HepG2 (cell line): ENCODE measurements around the gene DHX16. TPM values are rescaled to one million over a fixed set of nuclear protein-coding genes. Genes with fewer than 3 reads are reported as not detected.

Experiments
- CCAR2 ChIP-seq: fragments of 200-400 bp; formaldehyde crosslinking; optimal IDR thresholded peaks from 2 replicates; pipeline ENCODE3; 2018; ENCODE audit warnings: low read depth, mild to moderate bottlenecking, low read length, moderate library complexity
- EED ChIP-seq: sonication (generic); formaldehyde crosslinking; IDR thresholded peaks from 2 replicates; pipeline ENCODE4 v1.5.0; 2020; ENCODE audit warnings: mild to moderate bottlenecking, missing genetic modification reagents
- HNRNPH1 ChIP-seq: fragments of 200-400 bp; formaldehyde crosslinking; optimal IDR thresholded peaks from 2 replicates; pipeline ENCODE3; 2017; ENCODE audit warnings: mild to moderate bottlenecking, low read depth, low read length
- IKZF4 ChIP-seq: sonication (generic); formaldehyde crosslinking; IDR thresholded peaks from 2 replicates; pipeline ENCODE4 v1.5.1; 2020; ENCODE audit warnings: borderline replicate concordance, mild to moderate bottlenecking, low read depth, missing genetic modification reagents; ENCODE audit errors: not compliant biosample characterization
- KDM1A ChIP-seq: IDR thresholded peaks from 2 replicates; pipeline ENCODE4 v1.6.1; 2016; ENCODE audit warnings: missing compliant biosample characterization
- NFATC3 ChIP-seq: sonication (generic); formaldehyde crosslinking; IDR thresholded peaks from 2 replicates; pipeline ENCODE4 v1.5.1; 2020; ENCODE audit warnings: mild to moderate bottlenecking, missing genetic modification reagents
- NFKB2 ChIP-seq: sonication (generic); formaldehyde crosslinking; IDR thresholded peaks from 2 replicates; pipeline ENCODE4 v1.4.0; 2020; ENCODE audit warnings: missing genetic modification reagents, borderline replicate concordance
- NPAS2 ChIP-seq: sonication (generic); formaldehyde crosslinking; IDR thresholded peaks from 2 replicates; pipeline ENCODE4 v1.8.0; 2022; ENCODE audit warnings: mild to moderate bottlenecking, missing genetic modification reagents, borderline replicate concordance
- PHF21A ChIP-seq: sonication (generic); formaldehyde crosslinking; IDR thresholded peaks from 2 replicates; pipeline ENCODE4 v1.5.0; 2020; ENCODE audit warnings: mild to moderate bottlenecking, missing genetic modification reagents
- SRY ChIP-seq: sonication (generic); formaldehyde crosslinking; IDR thresholded peaks from 2 replicates; pipeline ENCODE4 v1.8.0; 2022; ENCODE audit warnings: mild to moderate bottlenecking, missing genetic modification reagents
- WIZ ChIP-seq: sonication (generic); formaldehyde crosslinking; IDR thresholded peaks from 2 replicates; pipeline ENCODE4 v1.5.1; 2020; ENCODE audit warnings: mild to moderate bottlenecking, missing genetic modification reagents
- ZEB1 ChIP-seq: IDR thresholded peaks from 2 replicates; pipeline ENCODE4 v1.6.1; 2012; ENCODE audit warnings: mild to moderate bottlenecking, low read depth, inconsistent platforms; ENCODE audit not compliant: insufficient replicate concordance
- ZNF331 ChIP-seq: sonication (generic); formaldehyde crosslinking; IDR thresholded peaks from 2 replicates; pipeline ENCODE4 v1.4.0; 2020; ENCODE audit warnings: missing genetic modification reagents
- ZNF615 ChIP-seq: sonication (generic); formaldehyde crosslinking; IDR thresholded peaks from 2 replicates; pipeline ENCODE4 v1.5.0; 2020; ENCODE audit warnings: mild to moderate bottlenecking, missing genetic modification reagents, borderline replicate concordance
- ZSCAN22 ChIP-seq: sonication (generic); formaldehyde crosslinking; IDR thresholded peaks from 2 replicates; pipeline ENCODE4 v1.4.0; 2020; ENCODE audit warnings: mild to moderate bottlenecking, missing genetic modification reagents
- polyA plus RNA-seq, 8 experiments: library from polyadenylated mRNA; depleted of rRNA in 3 of 8; stranded (reverse) in 7 of 8; unstranded in 1 of 8; fragments of >200 nt; fragmentation: Illumina TruSeq in 4 of 8; extraction: Trizol in 4 of 8; gene quantifications; 2 replicates each; pipeline versions ENCODE4 v1.2.1 to v1.2.3, GENCODE V29; 2011 to 2016; ENCODE audit warnings: low read depth in 4 of 8, missing spikeins in 1 of 8, mixed read lengths in 1 of 8; ENCODE audit not compliant: insufficient read depth in 1 of 8
- total RNA-seq, 5 experiments: library from RNA; depleted of rRNA; stranded (reverse); fragments of >200 nt; fragmentation: Illumina TruSeq; extraction: Trizol; gene quantifications; 2 replicates each; pipeline ENCODE4 v1.2.3, GENCODE V29; 2016; ENCODE audit warnings: low read depth in 1 of 5
- TF ChIP-seq, protein P1 (sequence below): sonication (generic); formaldehyde crosslinking; IDR thresholded peaks from 2 replicates; pipeline ENCODE4 v1.4.0; 2020; ENCODE audit warnings: missing genetic modification reagents, borderline replicate concordance
- TF ChIP-seq, protein P2 (sequence below): sonication (generic); formaldehyde crosslinking; IDR thresholded peaks from 2 replicates; pipeline ENCODE4 v1.9.0; 2021; ENCODE audit warnings: missing genetic modification reagents, mild to moderate bottlenecking, borderline replicate concordance
- TF ChIP-seq, protein P3 (sequence below): sonication (generic); formaldehyde crosslinking; IDR thresholded peaks from 2 replicates; pipeline ENCODE4 v1.5.0; 2020; ENCODE audit warnings: missing genetic modification reagents
- TF ChIP-seq, protein P4 (sequence below): IDR thresholded peaks from 2 replicates; pipeline ENCODE4 v1.6.1; 2018; ENCODE audit warnings: missing genetic modification reagents
- TF ChIP-seq, protein P5 (sequence below): sonication (generic); formaldehyde crosslinking; IDR thresholded peaks from 2 replicates; pipeline ENCODE4 v1.4.0; 2020; ENCODE audit warnings: mild to moderate bottlenecking, low read depth, missing genetic modification reagents

DHX16 gene
- total and polyA plus RNA-seq, 2 of the 13 experiments (the other 11 are each of a cell fraction or from before 2014, with no cell fraction given): 57.0 to 58.5 TPM

DNA sequence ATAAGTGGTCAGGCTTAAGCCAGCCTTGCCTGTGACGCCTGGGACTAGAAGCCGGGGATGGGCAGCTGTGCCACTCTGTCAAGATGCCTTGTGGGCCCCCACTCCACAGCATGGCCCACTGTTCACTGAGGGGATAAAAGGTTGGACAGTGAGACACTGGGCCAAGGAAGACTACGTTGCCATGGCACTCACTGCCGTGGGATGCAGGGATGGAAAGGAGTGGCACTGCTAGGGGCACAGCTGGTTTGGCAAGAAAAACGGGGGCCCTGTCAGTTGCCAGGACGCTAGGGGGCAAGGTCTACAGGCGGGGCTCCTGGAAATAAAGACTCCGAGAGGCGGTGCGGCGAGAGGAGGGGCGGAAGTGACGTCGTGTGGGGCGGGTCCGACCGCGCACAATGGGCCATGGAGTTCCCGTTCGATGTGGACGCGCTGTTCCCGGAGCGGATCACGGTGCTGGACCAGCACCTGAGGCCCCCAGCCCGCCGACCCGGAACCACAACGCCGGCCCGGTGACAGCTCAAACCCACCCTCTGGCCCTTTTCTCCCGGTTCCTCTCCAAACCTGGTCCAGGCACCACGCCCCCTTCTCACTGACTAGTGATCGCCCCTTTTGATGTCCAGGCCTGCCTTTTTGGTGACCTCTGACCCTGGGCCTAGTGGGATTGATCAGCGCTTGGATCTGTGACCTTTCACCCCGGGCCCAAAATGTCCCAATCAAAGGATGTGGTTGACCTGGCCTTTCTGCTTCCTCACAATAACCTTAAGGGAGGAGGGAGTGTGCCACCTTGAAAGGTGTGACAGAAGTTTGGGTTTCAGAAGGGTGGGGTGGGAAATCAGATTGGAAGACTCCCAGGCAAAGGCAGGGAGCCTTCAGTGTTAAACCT is 46.1 kb downstream of the DHX16 start, which contains the start of gene ATAT1 (continued):
- TF ChIP-seq, protein P1, sequence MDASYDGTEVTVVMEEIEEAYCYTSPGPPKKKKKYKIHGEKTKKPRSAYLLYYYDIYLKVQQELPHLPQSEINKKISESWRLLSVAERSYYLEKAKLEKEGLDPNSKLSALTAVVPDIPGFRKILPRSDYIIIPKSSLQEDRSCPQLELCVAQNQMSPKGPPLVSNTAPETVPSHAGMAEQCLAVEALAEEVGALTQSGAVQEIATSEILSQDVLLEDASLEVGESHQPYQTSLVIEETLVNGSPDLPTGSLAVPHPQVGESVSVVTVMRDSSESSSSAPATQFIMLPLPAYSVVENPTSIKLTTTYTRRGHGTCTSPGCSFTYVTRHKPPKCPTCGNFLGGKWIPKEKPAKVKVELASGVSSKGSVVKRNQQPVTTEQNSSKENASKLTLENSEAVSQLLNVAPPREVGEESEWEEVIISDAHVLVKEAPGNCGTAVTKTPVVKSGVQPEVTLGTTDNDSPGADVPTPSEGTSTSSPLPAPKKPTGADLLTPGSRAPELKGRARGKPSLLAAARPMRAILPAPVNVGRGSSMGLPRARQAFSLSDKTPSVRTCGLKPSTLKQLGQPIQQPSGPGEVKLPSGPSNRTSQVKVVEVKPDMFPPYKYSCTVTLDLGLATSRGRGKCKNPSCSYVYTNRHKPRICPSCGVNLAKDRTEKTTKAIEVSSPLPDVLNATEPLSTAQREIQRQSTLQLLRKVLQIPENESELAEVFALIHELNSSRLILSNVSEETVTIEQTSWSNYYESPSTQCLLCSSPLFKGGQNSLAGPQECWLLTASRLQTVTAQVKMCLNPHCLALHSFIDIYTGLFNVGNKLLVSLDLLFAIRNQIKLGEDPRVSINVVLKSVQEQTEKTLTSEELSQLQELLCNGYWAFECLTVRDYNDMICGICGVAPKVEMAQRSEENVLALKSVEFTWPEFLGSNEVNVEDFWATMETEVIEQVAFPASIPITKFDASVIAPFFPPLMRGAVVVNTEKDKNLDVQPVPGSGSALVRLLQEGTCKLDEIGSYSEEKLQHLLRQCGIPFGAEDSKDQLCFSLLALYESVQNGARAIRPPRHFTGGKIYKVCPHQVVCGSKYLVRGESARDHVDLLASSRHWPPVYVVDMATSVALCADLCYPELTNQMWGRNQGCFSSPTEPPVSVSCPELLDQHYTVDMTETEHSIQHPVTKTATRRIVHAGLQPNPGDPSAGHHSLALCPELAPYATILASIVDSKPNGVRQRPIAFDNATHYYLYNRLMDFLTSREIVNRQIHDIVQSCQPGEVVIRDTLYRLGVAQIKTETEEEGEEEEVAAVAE (CRISPR knock-in tag): no peak; the same call in 1 of the 2 replicates
- TF ChIP-seq ZEB1 (peak; percentile 63), NPAS2 (CRISPR knock-in tag) (no peak), NFKB2 (CRISPR knock-in tag) (peak; percentile 90; the same call in 1 of the 2 replicates), HNRNPH1 (peak; percentile 95), KDM1A (CRISPR knock-in tag) (no peak), CCAR2 (peak; percentile 71), ZSCAN22 (CRISPR knock-in tag) (no peak), ZNF615 (CRISPR knock-in tag) (no peak), ZNF331 (CRISPR knock-in tag) (peak; percentile 38; the same call in 1 of the 2 replicates), IKZF4 (CRISPR knock-in tag) (no peak), EED (CRISPR knock-in tag) (peak; percentile 64; the same call in 1 of the 2 replicates), PHF21A (CRISPR knock-in tag) (peak; percentile 88; the same call in 1 of the 2 replicates), NFATC3 (peak; percentile 93; the same call in 1 of the 2 replicates), SRY (CRISPR knock-in tag) (peak; percentile 63), WIZ (no peak)
- TF ChIP-seq, protein P2, sequence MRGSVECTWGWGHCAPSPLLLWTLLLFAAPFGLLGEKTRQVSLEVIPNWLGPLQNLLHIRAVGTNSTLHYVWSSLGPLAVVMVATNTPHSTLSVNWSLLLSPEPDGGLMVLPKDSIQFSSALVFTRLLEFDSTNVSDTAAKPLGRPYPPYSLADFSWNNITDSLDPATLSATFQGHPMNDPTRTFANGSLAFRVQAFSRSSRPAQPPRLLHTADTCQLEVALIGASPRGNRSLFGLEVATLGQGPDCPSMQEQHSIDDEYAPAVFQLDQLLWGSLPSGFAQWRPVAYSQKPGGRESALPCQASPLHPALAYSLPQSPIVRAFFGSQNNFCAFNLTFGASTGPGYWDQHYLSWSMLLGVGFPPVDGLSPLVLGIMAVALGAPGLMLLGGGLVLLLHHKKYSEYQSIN (CRISPR knock-in tag): no peak
- TF ChIP-seq, protein P3, sequence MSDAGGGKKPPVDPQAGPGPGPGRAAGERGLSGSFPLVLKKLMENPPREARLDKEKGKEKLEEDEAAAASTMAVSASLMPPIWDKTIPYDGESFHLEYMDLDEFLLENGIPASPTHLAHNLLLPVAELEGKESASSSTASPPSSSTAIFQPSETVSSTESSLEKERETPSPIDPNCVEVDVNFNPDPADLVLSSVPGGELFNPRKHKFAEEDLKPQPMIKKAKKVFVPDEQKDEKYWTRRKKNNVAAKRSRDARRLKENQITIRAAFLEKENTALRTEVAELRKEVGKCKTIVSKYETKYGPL (CRISPR knock-in tag): no peak
- TF ChIP-seq, protein P4, sequence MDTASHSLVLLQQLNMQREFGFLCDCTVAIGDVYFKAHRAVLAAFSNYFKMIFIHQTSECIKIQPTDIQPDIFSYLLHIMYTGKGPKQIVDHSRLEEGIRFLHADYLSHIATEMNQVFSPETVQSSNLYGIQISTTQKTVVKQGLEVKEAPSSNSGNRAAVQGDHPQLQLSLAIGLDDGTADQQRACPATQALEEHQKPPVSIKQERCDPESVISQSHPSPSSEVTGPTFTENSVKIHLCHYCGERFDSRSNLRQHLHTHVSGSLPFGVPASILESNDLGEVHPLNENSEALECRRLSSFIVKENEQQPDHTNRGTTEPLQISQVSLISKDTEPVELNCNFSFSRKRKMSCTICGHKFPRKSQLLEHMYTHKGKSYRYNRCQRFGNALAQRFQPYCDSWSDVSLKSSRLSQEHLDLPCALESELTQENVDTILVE: peak; percentile 50; the same call in 1 of the 2 replicates
- TF ChIP-seq, protein P5, sequence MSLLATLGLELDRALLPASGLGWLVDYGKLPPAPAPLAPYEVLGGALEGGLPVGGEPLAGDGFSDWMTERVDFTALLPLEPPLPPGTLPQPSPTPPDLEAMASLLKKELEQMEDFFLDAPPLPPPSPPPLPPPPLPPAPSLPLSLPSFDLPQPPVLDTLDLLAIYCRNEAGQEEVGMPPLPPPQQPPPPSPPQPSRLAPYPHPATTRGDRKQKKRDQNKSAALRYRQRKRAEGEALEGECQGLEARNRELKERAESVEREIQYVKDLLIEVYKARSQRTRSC (CRISPR knock-in tag): no peak; the same call in 1 of the 2 replicates
